CD4-positive, CD25-positive, alpha-beta regulatory T cell (primary cell): Measurements from ENCODE around the gene FAM13C. TPM values are rescaled to one million over a fixed set of nuclear protein-coding genes. Genes with fewer than 3 reads are reported as not detected.
A peak's percentile ranks its signal among the peaks of the same experiment; 100 is the strongest.
"Not testable (repeated sequence)": the region's sequence is repeated elsewhere in the genome, so short reads cannot be mapped to it uniquely, and the experiment has no call there.

Experiments used
- ATAC-seq, 2 donors: fragments of 150-1000 bp; cut with Tn5 transposase; one replicate each; pipeline ENCODE4 v1.10.0; 2021; ENCODE audit warnings: low read depth in 2 of 2, moderate number of reproducible peaks in 2 of 2, moderate library complexity in 1 of 2
- DNase-seq, 3 donors: peaks; one replicate each; pipeline versions ENCODE4 v3.0.0 to v3.0.0-alpha.2; 2012 to 2022; ENCODE audit warnings: mixed read lengths in 1 of 3
- H3K27ac ChIP-seq: one replicate; pipeline ENCODE4 v1.7.0; 2013; ENCODE audit warnings: mild to moderate bottlenecking, low read length; ENCODE audit not compliant: insufficient read depth, poor library complexity, severe bottlenecking
- H3K27me3 ChIP-seq: one replicate; pipeline ENCODE4 v1.7.0; 2013; ENCODE audit warnings: low read length; ENCODE audit not compliant: control insufficient read depth, insufficient read depth
- H3K36me3 ChIP-seq: one replicate; pipeline ENCODE4 v1.7.0; 2013; ENCODE audit warnings: mild to moderate bottlenecking, low read length, moderate library complexity; ENCODE audit not compliant: control insufficient read depth, insufficient read depth
- H3K4me1 ChIP-seq: 2 replicates; pipeline ENCODE4 v1.7.0; 2013; ENCODE audit warnings: mild to moderate bottlenecking, low read length; ENCODE audit not compliant: insufficient read depth, control insufficient read depth, poor library complexity, severe bottlenecking
- H3K4me3 ChIP-seq: one replicate; pipeline ENCODE4 v1.7.0; 2013; ENCODE audit warnings: low read depth, mild to moderate bottlenecking, low read length, moderate library complexity
- H3K9me3 ChIP-seq, 2 experiments: 1 replicate in 1 of 2; 2 replicates in 1 of 2; pipeline ENCODE4 v1.7.0; 2013; ENCODE audit warnings: low read length in 2 of 2, mild to moderate bottlenecking in 1 of 2, moderate library complexity in 1 of 2; ENCODE audit not compliant: control insufficient read depth in 2 of 2
- H3K27ac Mint-ChIP-seq, 3 donors: one replicate each; pipeline ENCODE4 v1.8.0; 2020 to 2022; ENCODE audit warnings: mild to moderate bottlenecking in 3 of 3, mixed read lengths in 3 of 3, moderate library complexity in 2 of 3
- H3K27me3 Mint-ChIP-seq: one replicate; pipeline ENCODE4 v1.8.0; 2022; ENCODE audit warnings: mild to moderate bottlenecking, mixed read lengths
- H3K36me3 Mint-ChIP-seq: one replicate; pipeline ENCODE4 v1.8.0; 2020; ENCODE audit warnings: mixed read lengths
- H3K4me1 Mint-ChIP-seq, 4 donors: one replicate each; pipeline ENCODE4 v1.8.0; 2020 to 2022; ENCODE audit warnings: mixed read lengths in 4 of 4, mild to moderate bottlenecking in 1 of 4
- H3K4me3 Mint-ChIP-seq, 4 donors: one replicate each; pipeline ENCODE4 v1.8.0; 2020 to 2022; ENCODE audit warnings: mild to moderate bottlenecking in 4 of 4, mixed read lengths in 4 of 4, moderate library complexity in 3 of 4
- H3K9me3 Mint-ChIP-seq, 7 donors: one replicate each; pipeline ENCODE4 v1.8.0; 2020 to 2022; ENCODE audit warnings: mixed read lengths in 7 of 7, mild to moderate bottlenecking in 3 of 7, moderate library complexity in 2 of 7
- polyA plus RNA-seq, 4 donors: library from polyadenylated mRNA; unstranded; fragments of 300-500 nt; fragmentation: Illumina TruSeq; gene quantifications; one replicate each; pipeline ENCODE4 v1.2.3, GENCODE V29; 2021
- total RNA-seq: library from RNA; stranded (reverse); gene quantifications from one replicate; pipeline ENCODE4 v1.2.3, GENCODE V29; 2022

Gene FAM13C
- total RNA-seq (not detected), polyA plus RNA-seq (not detected)

- Histone ChIP-seq H3K36me3 (no peaks in the 10 kb centered on the region), H3K4me3 (no peak within 1 kb of the TSS), H3K9me3 (no peaks in the 10 kb centered on the region), H3K27me3 (peaks cover 6% of the 10 kb centered on the region), H3K4me1 (no peaks in the 10 kb centered on the region), H3K27ac (no peak within 1 kb of the TSS)
- peaks cover 0 to 6% (median 2%) of the 10 kb centered on the region in 4 donors for H3K4me1 Mint-ChIP-seq
- peak in 1 of 2 donors; percentile 42 for ATAC-seq
- no peak within 1 kb of the TSS for H3K27ac Mint-ChIP-seq
- peaks cover 17% of the 10 kb centered on the region for H3K27me3 Mint-ChIP-seq
- peaks cover 0 to 2% (median 0%) of the 10 kb centered on the region in 7 donors for H3K9me3 Mint-ChIP-seq
- H3K4me3 Mint-ChIP-seq, result peak within 1 kb of the TSS in 2 of 4 donors; percentile 60
- peak in 1 of 3 donors; percentile 1 for DNase-seq
- no peaks in the 10 kb centered on the region for H3K36me3 Mint-ChIP-seq
Measured at GRCh38 chr10:59362144-59362958, at the start of gene FAM13C. TSS of gene FAM13C (minus strand) at chr10:59362549. CDS start at chr10:59362460, 89 bp downstream.

DNA sequence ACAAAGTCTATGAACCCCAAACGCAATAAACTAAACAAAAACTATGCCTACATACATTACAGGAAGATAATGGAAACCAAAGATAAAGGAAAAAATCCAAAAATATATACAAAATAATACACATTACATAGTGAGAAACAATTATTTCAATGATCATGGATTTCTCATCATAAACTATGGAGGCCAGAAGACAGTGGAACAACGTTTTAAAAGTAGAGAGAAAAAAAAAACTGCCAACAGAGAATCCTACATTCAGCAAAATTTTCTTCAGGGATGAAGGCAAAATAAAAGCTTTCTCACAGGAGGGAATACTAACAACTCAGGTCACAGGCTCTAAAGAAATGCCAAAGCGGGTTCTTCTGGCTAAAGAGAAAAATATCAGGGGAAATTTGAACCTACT is 42.9 kb upstream of the FAM13C start:
- Mint-ChIP-seq H3K36me3 (no peaks in the 10 kb centered on the region), H3K4me3 (no peak overlapping the region), H3K4me1 (no peaks in the 10 kb centered on the region), H3K27me3 (no peaks in the 10 kb centered on the region), H3K27ac (no peak overlapping the region), H3K9me3 (peaks cover 0 to 7% (median 4%) of the 10 kb centered on the region in 7 donors)
- Histone ChIP-seq H3K4me1 (no peaks in the 10 kb centered on the region), H3K27me3 (no peaks in the 10 kb centered on the region), H3K27ac (no peak overlapping the region), H3K9me3 (no peaks in the 10 kb centered on the region), H3K36me3 (no peaks in the 10 kb centered on the region), H3K4me3 (no peak overlapping the region)
- DNase-seq (no peak), ATAC-seq (no peak)

- no peaks in the 10 kb centered on the region for H3K4me1 Mint-ChIP-seq
- no peaks in the 10 kb centered on the region for H3K27me3 Mint-ChIP-seq
- H3K27me3 ChIP-seq, result no peaks in the 10 kb centered on the region
- no peak for ATAC-seq
- no peak overlapping the region for H3K4me3 ChIP-seq
- H3K36me3 ChIP-seq, result no peaks in the 10 kb centered on the region
- no peak overlapping the region for H3K4me3 Mint-ChIP-seq
- no peak overlapping the region for H3K27ac ChIP-seq
- H3K27ac Mint-ChIP-seq, result no peak overlapping the region
- no peak for DNase-seq
- H3K9me3 ChIP-seq, result no peaks in the 10 kb centered on the region
- peaks cover 3 to 9% (median 7%) of the 10 kb centered on the region in 7 donors for H3K9me3 Mint-ChIP-seq
- no peaks in the 10 kb centered on the region for H3K36me3 Mint-ChIP-seq
- H3K4me1 ChIP-seq, result no peaks in the 10 kb centered on the region
Measured at GRCh38 chr10:59400214-59400613, 37.9 kb upstream of the FAM13C start.

- not testable (repeated sequence) for H3K27me3 Mint-ChIP-seq, H3K27me3 ChIP-seq, H3K9me3 Mint-ChIP-seq, H3K36me3 Mint-ChIP-seq, H3K36me3 ChIP-seq, H3K27ac ChIP-seq, H3K4me3 ChIP-seq, H3K9me3 ChIP-seq, H3K4me3 Mint-ChIP-seq, ATAC-seq, DNase-seq, H3K4me1 ChIP-seq, H3K4me1 Mint-ChIP-seq, H3K27ac Mint-ChIP-seq
Measured at GRCh38 chr10:59399329-59399728, 37.0 kb upstream of the FAM13C start.

- Mint-ChIP-seq H3K27ac (no peak overlapping the region), H3K36me3 (no peaks in the 10 kb centered on the region), H3K27me3 (no peaks in the 10 kb centered on the region), H3K9me3 (peaks cover 3 to 8% (median 5%) of the 10 kb centered on the region in 7 donors), H3K4me3 (no peak overlapping the region), H3K4me1 (no peaks in the 10 kb centered on the region)
- H3K4me1 ChIP-seq, result no peaks in the 10 kb centered on the region
- H3K27me3 ChIP-seq, result no peaks in the 10 kb centered on the region
- ATAC-seq, result no peak
- H3K9me3 ChIP-seq, result no peaks in the 10 kb centered on the region
- H3K27ac ChIP-seq, result no peak overlapping the region
- no peaks in the 10 kb centered on the region for H3K36me3 ChIP-seq
- no peak overlapping the region for H3K4me3 ChIP-seq
- no peak for DNase-seq
Measured at GRCh38 chr10:59397961-59398360, 35.6 kb upstream of the FAM13C start.

DNA sequence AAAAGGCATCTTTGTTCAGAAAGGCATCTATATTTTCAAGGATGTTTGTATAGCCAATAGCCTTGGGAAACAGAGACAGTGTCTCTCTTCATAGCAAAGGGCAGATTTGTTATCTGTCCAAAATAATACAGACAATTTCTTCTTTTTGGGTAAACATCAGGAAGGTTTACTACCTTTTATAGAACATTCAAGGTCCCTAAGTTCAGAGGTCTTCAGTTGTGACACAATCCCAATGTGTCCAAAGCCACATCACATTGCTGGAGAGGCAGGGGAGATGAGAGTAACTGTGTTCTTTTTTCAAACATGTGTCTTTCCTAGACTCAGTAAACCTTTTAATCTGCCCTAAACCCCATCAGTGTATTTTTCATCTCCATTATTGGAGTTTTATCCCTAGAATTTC is 33.6 kb upstream of the FAM13C start:
- H3K4me1 ChIP-seq, result no peaks in the 10 kb centered on the region
- no peak for ATAC-seq

GRCh38 chr10:59393349-59393748 is 31.0 kb upstream of the FAM13C start:
- Mint-ChIP-seq H3K4me3 (no peak overlapping the region), H3K27ac (no peak overlapping the region), H3K36me3 (no peaks in the 10 kb centered on the region), H3K9me3 (peaks cover 0 to 4% (median 0%) of the 10 kb centered on the region in 7 donors), H3K4me1 (no peaks in the 10 kb centered on the region), H3K27me3 (no peaks in the 10 kb centered on the region)
- no peak overlapping the region for H3K4me3 ChIP-seq
- no peaks in the 10 kb centered on the region for H3K27me3 ChIP-seq
- H3K27ac ChIP-seq, result no peak overlapping the region
- no peaks in the 10 kb centered on the region for H3K4me1 ChIP-seq
- no peaks in the 10 kb centered on the region for H3K36me3 ChIP-seq
- no peak for DNase-seq
- no peak for ATAC-seq
- no peaks in the 10 kb centered on the region for H3K9me3 ChIP-seq

More for the DNA sequence above, 33.6 kb upstream of the FAM13C start:
- H3K4me1 Mint-ChIP-seq, result no peaks in the 10 kb centered on the region
- no peak overlapping the region for H3K4me3 ChIP-seq
- H3K27ac ChIP-seq, result no peak overlapping the region
- no peaks in the 10 kb centered on the region for H3K36me3 ChIP-seq
- no peak overlapping the region for H3K27ac Mint-ChIP-seq
- no peaks in the 10 kb centered on the region for H3K36me3 Mint-ChIP-seq
- peaks cover 0 to 7% (median 5%) of the 10 kb centered on the region in 7 donors for H3K9me3 Mint-ChIP-seq
- no peaks in the 10 kb centered on the region for H3K27me3 ChIP-seq
- no peaks in the 10 kb centered on the region for H3K27me3 Mint-ChIP-seq
- DNase-seq, result no peak
- no peak overlapping the region for H3K4me3 Mint-ChIP-seq
- H3K9me3 ChIP-seq, result no peaks in the 10 kb centered on the region

- no peak overlapping the region for H3K27ac ChIP-seq
- H3K36me3 ChIP-seq, result no peaks in the 10 kb centered on the region
- Mint-ChIP-seq H3K27ac (no peak overlapping the region), H3K4me3 (no peak overlapping the region), H3K27me3 (no peaks in the 10 kb centered on the region), H3K36me3 (no peaks in the 10 kb centered on the region), H3K4me1 (no peaks in the 10 kb centered on the region), H3K9me3 (peaks cover 0 to 3% (median 0%) of the 10 kb centered on the region in 7 donors)
- no peaks in the 10 kb centered on the region for H3K27me3 ChIP-seq
- H3K4me1 ChIP-seq, result no peaks in the 10 kb centered on the region
- H3K9me3 ChIP-seq, result no peaks in the 10 kb centered on the region
- no peak for ATAC-seq
- no peak overlapping the region for H3K4me3 ChIP-seq
- no peak for DNase-seq
Measured at GRCh38 chr10:59391060-59391459, 28.7 kb upstream of the FAM13C start.
